ENCODE measurements around the gene SLAMF1. TPM values are rescaled to one million over a fixed set of nuclear protein-coding genes. Genes with fewer than 3 reads are reported as not detected.

Gene SLAMF1
- total and polyA plus RNA-seq, 4 donors = 0.09 to 1.1 (median 0.17) TPM

DNA sequence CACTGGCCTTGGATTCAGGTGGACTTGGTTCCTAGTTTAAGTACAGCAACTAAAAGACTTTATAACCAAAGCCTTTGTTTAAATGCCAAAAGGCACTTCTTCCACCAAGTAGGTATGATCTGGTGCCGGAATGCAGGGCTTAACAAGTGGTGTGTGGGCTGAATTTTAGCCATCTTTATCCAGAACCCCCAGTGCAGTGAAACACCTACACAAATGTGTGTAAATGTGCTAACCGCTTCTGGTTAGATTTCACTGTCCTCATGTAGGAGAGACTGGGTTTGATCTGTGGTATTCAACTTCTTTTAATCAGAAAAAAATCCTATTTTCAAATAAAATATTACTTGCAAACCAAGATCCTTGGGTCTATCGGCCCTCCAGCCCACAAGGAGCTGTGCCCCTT lies 10.3 kb downstream of the SLAMF1 start:
- Histone ChIP-seq H3K27ac (ENCODE audit: low read depth in 1 of 2, low read length in 2 of 2) (no peak overlapping the region), H3K36me3 (ENCODE audit: control insufficient read depth in 4 of 4, insufficient read depth in 3 of 4, low read depth in 1 of 4, low read length in 3 of 4) (no peaks in the 10 kb centered on the region), H3K4me1 (ENCODE audit: control insufficient read depth in 4 of 4, insufficient read depth in 4 of 4, low read length in 3 of 4) (peaks cover 7 to 20% (median 20%) of the 10 kb centered on the region in 4 donors), H3K4me3 (ENCODE audit: low read depth in 1 of 3, low read length in 3 of 3) (no peak overlapping the region), H3K27me3 (ENCODE audit: control insufficient read depth in 4 of 4, insufficient read depth in 4 of 4, low read length in 3 of 4) (no peaks in the 10 kb centered on the region), H3K9me3 (ENCODE audit: control insufficient read depth in 4 of 4, low read length in 3 of 4) (no peaks in the 10 kb centered on the region), H3K9ac (ENCODE audit: low read depth in 1 of 2, low read length in 2 of 2) (no peak overlapping the region)
- no peak for DNase-seq (ENCODE audit: low spot score)
- no peak for TF ChIP-seq GABPA (IDR thresholded peaks at IDR 0.05 in 1 of 2, conservative IDR thresholded peaks at IDR 0.05 in 1 of 2)
- TF ChIP-seq, protein P1, sequence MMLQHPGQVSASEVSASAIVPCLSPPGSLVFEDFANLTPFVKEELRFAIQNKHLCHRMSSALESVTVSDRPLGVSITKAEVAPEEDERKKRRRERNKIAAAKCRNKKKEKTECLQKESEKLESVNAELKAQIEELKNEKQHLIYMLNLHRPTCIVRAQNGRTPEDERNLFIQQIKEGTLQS (IDR thresholded peaks at IDR 0.05) = no peak
- TF ChIP-seq FOXA2 (IDR thresholded peaks at IDR 0.05) = no peak
- no peak for TF ChIP-seq JUND (IDR thresholded peaks at IDR 0.05)
- no peak for TF ChIP-seq SP1 (IDR thresholded peaks at IDR 0.05)
- no peak for TF ChIP-seq HNF4G (IDR thresholded peaks at IDR 0.05)
- TF ChIP-seq YY1 (IDR thresholded peaks at IDR 0.05) = no peak
- TF ChIP-seq, protein P2, sequence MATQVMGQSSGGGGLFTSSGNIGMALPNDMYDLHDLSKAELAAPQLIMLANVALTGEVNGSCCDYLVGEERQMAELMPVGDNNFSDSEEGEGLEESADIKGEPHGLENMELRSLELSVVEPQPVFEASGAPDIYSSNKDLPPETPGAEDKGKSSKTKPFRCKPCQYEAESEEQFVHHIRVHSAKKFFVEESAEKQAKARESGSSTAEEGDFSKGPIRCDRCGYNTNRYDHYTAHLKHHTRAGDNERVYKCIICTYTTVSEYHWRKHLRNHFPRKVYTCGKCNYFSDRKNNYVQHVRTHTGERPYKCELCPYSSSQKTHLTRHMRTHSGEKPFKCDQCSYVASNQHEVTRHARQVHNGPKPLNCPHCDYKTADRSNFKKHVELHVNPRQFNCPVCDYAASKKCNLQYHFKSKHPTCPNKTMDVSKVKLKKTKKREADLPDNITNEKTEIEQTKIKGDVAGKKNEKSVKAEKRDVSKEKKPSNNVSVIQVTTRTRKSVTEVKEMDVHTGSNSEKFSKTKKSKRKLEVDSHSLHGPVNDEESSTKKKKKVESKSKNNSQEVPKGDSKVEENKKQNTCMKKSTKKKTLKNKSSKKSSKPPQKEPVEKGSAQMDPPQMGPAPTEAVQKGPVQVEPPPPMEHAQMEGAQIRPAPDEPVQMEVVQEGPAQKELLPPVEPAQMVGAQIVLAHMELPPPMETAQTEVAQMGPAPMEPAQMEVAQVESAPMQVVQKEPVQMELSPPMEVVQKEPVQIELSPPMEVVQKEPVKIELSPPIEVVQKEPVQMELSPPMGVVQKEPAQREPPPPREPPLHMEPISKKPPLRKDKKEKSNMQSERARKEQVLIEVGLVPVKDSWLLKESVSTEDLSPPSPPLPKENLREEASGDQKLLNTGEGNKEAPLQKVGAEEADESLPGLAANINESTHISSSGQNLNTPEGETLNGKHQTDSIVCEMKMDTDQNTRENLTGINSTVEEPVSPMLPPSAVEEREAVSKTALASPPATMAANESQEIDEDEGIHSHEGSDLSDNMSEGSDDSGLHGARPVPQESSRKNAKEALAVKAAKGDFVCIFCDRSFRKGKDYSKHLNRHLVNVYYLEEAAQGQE (IDR thresholded peaks at IDR 0.05) = no peak
- TF ChIP-seq HNF4A (conservative IDR thresholded peaks at IDR 0.05) = no peak
- TF ChIP-seq, protein P3, sequence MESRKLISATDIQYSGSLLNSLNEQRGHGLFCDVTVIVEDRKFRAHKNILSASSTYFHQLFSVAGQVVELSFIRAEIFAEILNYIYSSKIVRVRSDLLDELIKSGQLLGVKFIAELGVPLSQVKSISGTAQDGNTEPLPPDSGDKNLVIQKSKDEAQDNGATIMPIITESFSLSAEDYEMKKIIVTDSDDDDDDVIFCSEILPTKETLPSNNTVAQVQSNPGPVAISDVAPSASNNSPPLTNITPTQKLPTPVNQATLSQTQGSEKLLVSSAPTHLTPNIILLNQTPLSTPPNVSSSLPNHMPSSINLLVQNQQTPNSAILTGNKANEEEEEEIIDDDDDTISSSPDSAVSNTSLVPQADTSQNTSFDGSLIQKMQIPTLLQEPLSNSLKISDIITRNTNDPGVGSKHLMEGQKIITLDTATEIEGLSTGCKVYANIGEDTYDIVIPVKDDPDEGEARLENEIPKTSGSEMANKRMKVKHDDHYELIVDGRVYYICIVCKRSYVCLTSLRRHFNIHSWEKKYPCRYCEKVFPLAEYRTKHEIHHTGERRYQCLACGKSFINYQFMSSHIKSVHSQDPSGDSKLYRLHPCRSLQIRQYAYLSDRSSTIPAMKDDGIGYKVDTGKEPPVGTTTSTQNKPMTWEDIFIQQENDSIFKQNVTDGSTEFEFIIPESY (IDR thresholded peaks at IDR 0.05) = no peak
- no peak for TF ChIP-seq TAF1 (conservative IDR thresholded peaks at IDR 0.05)
- TF ChIP-seq, protein P4, sequence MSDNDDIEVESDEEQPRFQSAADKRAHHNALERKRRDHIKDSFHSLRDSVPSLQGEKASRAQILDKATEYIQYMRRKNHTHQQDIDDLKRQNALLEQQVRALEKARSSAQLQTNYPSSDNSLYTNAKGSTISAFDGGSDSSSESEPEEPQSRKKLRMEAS (IDR thresholded peaks at IDR 0.05) = no peak
- TF ChIP-seq NR2F2 (IDR thresholded peaks at IDR 0.05) = no peak
- no peak for TF ChIP-seq RAD21 (IDR thresholded peaks at IDR 0.05)
- TF ChIP-seq EGR1 (IDR thresholded peaks at IDR 0.05; ENCODE audit: low read depth in 2 of 2) = no peak
- TF ChIP-seq, protein P5, sequence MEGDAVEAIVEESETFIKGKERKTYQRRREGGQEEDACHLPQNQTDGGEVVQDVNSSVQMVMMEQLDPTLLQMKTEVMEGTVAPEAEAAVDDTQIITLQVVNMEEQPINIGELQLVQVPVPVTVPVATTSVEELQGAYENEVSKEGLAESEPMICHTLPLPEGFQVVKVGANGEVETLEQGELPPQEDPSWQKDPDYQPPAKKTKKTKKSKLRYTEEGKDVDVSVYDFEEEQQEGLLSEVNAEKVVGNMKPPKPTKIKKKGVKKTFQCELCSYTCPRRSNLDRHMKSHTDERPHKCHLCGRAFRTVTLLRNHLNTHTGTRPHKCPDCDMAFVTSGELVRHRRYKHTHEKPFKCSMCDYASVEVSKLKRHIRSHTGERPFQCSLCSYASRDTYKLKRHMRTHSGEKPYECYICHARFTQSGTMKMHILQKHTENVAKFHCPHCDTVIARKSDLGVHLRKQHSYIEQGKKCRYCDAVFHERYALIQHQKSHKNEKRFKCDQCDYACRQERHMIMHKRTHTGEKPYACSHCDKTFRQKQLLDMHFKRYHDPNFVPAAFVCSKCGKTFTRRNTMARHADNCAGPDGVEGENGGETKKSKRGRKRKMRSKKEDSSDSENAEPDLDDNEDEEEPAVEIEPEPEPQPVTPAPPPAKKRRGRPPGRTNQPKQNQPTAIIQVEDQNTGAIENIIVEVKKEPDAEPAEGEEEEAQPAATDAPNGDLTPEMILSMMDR (IDR thresholded peaks at IDR 0.05; ENCODE audit: low read depth, low read length, missing input control) = no peak
- no peak for TF ChIP-seq RXRA (IDR thresholded peaks at IDR 0.05)
- TF ChIP-seq FOXA1 (IDR thresholded peaks at IDR 0.05) = no peak
- WGBS = 92% methylated on average over 3 of the region's 3 CpGs
